Measurements from ENCODE around the gene RBBP8NL.

The RBBP8NL gene

DNA sequence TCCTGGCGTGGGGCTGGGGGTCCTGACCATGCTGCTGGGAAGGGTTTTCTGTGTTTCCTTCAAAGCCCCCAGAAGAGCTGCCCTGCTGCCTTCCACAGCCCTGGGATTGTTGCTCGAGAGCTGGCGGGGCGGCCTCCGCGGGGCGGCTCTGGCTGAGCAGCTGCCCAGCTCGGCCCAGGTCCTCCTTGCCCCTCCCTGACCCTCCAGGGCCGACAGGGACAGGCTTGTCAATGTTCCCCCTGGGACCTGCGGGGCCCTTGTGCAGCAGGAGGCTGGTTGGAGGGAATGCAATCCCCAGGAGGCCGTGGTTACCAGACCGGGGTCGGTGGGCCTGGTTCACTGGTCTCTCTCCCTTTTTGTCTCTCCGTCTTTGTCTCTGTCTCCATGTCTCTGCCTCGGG lies 28.6 kb upstream of the RBBP8NL start:
- no peaks in the 10 kb centered on the region for H3F3A ChIP-seq (ENCODE audit: insufficient read depth)
- H3K4me3 ChIP-seq (ENCODE audit: insufficient read depth, low read length, poor library complexity, severe bottlenecking): no peak overlapping the region
- no peak overlapping the region for H3K9ac ChIP-seq (ENCODE audit: low read length)
- H3K79me2 ChIP-seq (ENCODE audit: insufficient read depth, low read length): no peaks in the 10 kb centered on the region
- H3K9me3 ChIP-seq (ENCODE audit: insufficient read depth, low read length): no peaks in the 10 kb centered on the region
- H3K36me3 ChIP-seq (ENCODE audit: low read length): no peaks in the 10 kb centered on the region
- no peaks in the 10 kb centered on the region for H3K9me2 ChIP-seq (replicated peaks; ENCODE audit: insufficient read depth, low read length)
- no peak for TF ChIP-seq EZH2phosphoT487 (conservative IDR thresholded peaks at IDR 0.05; ENCODE audit: low read length)
- TF ChIP-seq, protein P1, sequence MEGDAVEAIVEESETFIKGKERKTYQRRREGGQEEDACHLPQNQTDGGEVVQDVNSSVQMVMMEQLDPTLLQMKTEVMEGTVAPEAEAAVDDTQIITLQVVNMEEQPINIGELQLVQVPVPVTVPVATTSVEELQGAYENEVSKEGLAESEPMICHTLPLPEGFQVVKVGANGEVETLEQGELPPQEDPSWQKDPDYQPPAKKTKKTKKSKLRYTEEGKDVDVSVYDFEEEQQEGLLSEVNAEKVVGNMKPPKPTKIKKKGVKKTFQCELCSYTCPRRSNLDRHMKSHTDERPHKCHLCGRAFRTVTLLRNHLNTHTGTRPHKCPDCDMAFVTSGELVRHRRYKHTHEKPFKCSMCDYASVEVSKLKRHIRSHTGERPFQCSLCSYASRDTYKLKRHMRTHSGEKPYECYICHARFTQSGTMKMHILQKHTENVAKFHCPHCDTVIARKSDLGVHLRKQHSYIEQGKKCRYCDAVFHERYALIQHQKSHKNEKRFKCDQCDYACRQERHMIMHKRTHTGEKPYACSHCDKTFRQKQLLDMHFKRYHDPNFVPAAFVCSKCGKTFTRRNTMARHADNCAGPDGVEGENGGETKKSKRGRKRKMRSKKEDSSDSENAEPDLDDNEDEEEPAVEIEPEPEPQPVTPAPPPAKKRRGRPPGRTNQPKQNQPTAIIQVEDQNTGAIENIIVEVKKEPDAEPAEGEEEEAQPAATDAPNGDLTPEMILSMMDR (IDR thresholded peaks at IDR 0.05; ENCODE audit: insufficient read depth, low read length, poor library complexity, severe bottlenecking): no peak
- H3K27me3 ChIP-seq (ENCODE audit: low read length): no peaks in the 10 kb centered on the region
- no peak overlapping the region for H2AFZ ChIP-seq (ENCODE audit: low read depth, low read length, severe bottlenecking)
- H3K27ac ChIP-seq (ENCODE audit: low read depth, low read length): no peak overlapping the region
- no peak overlapping the region for H3K4me2 ChIP-seq (ENCODE audit: low read depth, low read length, poor library complexity, severe bottlenecking)
- no peaks in the 10 kb centered on the region for H4K20me1 ChIP-seq (ENCODE audit: low read depth, low read length)

DNA sequence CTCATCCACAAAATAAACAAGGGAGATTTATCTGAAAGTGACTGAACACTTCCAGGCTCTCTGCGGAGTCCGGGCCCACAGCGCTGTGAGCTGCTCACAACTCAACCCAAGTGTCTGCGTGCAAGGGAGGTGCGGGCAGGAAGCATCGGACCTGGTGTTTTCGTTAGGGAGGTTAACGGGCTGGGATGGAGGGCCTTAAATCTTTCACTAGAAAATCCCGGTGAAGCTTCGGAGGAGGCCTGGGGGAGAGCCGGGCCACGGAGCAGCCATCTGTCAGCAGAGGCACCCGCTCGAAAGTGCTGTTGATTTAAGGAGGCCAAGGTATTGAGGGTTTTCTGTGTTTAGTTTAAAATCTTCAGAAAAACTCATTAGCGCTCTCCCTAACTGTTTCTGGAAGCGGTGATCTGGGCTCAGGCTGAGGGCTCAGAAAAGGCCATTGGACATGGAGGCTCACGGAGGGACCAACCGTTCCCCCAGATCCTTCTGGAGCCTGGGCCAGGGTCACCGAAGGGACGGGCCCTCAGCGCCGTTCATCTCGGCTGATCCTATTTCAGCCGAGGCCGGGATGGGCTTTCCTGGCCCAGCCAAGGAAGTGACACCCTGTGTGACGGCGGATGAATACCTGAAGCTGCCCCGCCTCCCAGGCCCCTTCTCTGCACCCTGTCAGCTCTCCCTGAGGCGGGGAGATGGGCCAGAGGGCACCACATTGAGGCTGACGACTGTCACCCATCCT lies 27.7 kb upstream of the RBBP8NL start:
- Histone ChIP-seq H3K4me3 (ENCODE audit: insufficient read depth, low read length, poor library complexity, severe bottlenecking) (no peak overlapping the region), H3K9me3 (ENCODE audit: insufficient read depth, low read length) (no peaks in the 10 kb centered on the region), H3K79me2 (ENCODE audit: insufficient read depth, low read length) (no peaks in the 10 kb centered on the region), H3K4me2 (ENCODE audit: low read depth, low read length, poor library complexity, severe bottlenecking) (no peak overlapping the region), H4K20me1 (ENCODE audit: low read depth, low read length) (no peaks in the 10 kb centered on the region), H3K9me2 (replicated peaks; ENCODE audit: insufficient read depth, low read length) (no peaks in the 10 kb centered on the region), H3K9ac (ENCODE audit: low read length) (no peak overlapping the region), H3K27ac (ENCODE audit: low read depth, low read length) (no peak overlapping the region), H3K36me3 (ENCODE audit: low read length) (no peaks in the 10 kb centered on the region), H2AFZ (ENCODE audit: low read depth, low read length, severe bottlenecking) (no peak overlapping the region), H3F3A (ENCODE audit: insufficient read depth) (no peaks in the 10 kb centered on the region), H3K27me3 (ENCODE audit: low read length) (no peaks in the 10 kb centered on the region)
- TF ChIP-seq EZH2phosphoT487 (conservative IDR thresholded peaks at IDR 0.05; ENCODE audit: low read length): no peak
- TF ChIP-seq, protein P1 (IDR thresholded peaks at IDR 0.05; ENCODE audit: insufficient read depth, low read length, poor library complexity, severe bottlenecking): no peak

DNA sequence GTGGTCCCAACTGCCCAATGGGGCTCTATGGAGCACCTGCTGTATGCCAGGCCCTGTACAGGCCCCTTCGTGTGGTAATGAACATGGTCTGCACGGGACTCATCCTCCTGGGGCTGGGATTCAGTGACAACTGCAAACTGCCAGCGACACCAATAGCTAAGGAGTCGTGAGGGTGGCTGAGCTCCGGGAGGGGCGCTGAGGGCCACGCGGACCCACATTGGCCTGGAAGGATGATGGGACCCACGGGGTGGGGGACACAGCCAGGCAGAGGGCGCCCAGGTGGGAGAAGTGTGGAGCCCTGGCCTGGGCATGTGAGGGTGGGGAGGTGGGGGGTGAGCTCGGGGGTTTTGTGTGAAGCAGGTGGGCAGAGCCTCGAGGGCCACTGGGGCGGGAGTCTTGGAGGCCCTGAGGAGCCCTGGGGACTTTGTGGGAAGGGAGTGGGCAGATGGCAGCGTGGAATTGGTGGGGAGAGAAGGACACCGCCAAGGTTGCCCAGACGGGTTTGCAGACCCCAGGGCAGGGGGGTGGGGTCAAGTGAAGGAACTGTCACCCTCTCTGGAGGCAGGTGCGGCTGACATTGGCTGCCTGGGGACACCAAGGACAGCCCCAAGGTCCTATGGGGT lies 26.0 kb upstream of the RBBP8NL start:
- Histone ChIP-seq H3K9ac (ENCODE audit: low read length) (no peak overlapping the region), H3K4me3 (ENCODE audit: insufficient read depth, low read length, poor library complexity, severe bottlenecking) (no peak overlapping the region), H3K27me3 (ENCODE audit: low read length) (no peaks in the 10 kb centered on the region)

More for the DNA sequence above, 26.0 kb upstream of the RBBP8NL start:
- no peaks in the 10 kb centered on the region for H3K36me3 ChIP-seq (ENCODE audit: low read length)
- H3K4me2 ChIP-seq (ENCODE audit: low read depth, low read length, poor library complexity, severe bottlenecking): no peak overlapping the region
- H3F3A ChIP-seq (ENCODE audit: insufficient read depth): no peaks in the 10 kb centered on the region
- no peaks in the 10 kb centered on the region for H4K20me1 ChIP-seq (ENCODE audit: low read depth, low read length)
- no peaks in the 10 kb centered on the region for H3K79me2 ChIP-seq (ENCODE audit: insufficient read depth, low read length)
- H2AFZ ChIP-seq (ENCODE audit: low read depth, low read length, severe bottlenecking): no peak overlapping the region
- no peaks in the 10 kb centered on the region for H3K9me3 ChIP-seq (ENCODE audit: insufficient read depth, low read length)
- TF ChIP-seq EZH2phosphoT487 (conservative IDR thresholded peaks at IDR 0.05; ENCODE audit: low read length): no peak
- TF ChIP-seq, protein P1 (IDR thresholded peaks at IDR 0.05; ENCODE audit: insufficient read depth, low read length, poor library complexity, severe bottlenecking): no peak
- no peaks in the 10 kb centered on the region for H3K9me2 ChIP-seq (replicated peaks; ENCODE audit: insufficient read depth, low read length)
- H3K27ac ChIP-seq (ENCODE audit: low read depth, low read length): no peak overlapping the region
